HTR-8/SVneo (cell line): ENCODE results near the gene PIP5KL1.

Experiments
- DNase-seq: peaks from one replicate; pipeline ENCODE4 v3.0.0; 2011; ENCODE audit warnings: low spot score, mixed read lengths; ENCODE audit not compliant: insufficient read length
- FAIRE-seq: peaks from 2 replicates; lab custom pipeline; 2011; peaks lifted over from hg19 to GRCh38; lab: Jason Lieb, UNC

Gene PIP5KL1

GRCh38 chr9:127930231-127931091 is at the start of gene PIP5KL1:
TSS of gene PIP5KL1 (minus strand) at chr9:127930777. CDS start at chr9:127930752, 25 bp downstream.
- peak; percentile 70 for FAIRE-seq

GRCh38 chr9:127980060-127980705 is 49.6 kb upstream of the PIP5KL1 start:
- DNase-seq (no peak), FAIRE-seq (no peak)

More at GRCh38 chr9:127930231-127931091, at the start of gene PIP5KL1:
- peak; percentile 85 for DNase-seq

- FAIRE-seq (no peak), DNase-seq (no peak)
Observed at GRCh38 chr9:127979333-127980059, 48.9 kb upstream of the PIP5KL1 start.

- FAIRE-seq: no peak
- no peak for DNase-seq
Observed at GRCh38 chr9:127979015-127979332, 48.4 kb upstream of the PIP5KL1 start.

- no peak for DNase-seq
- FAIRE-seq: no peak
Observed at GRCh38 chr9:127977884-127978647, 47.5 kb upstream of the PIP5KL1 start.

- no peak for DNase-seq
- FAIRE-seq: no peak
Observed at GRCh38 chr9:127977009-127977883, 46.7 kb upstream of the PIP5KL1 start.

- DNase-seq (no peak), FAIRE-seq (no peak)
Observed at GRCh38 chr9:127976498-127976897, 45.9 kb upstream of the PIP5KL1 start.

- DNase-seq: no peak
- FAIRE-seq: no peak
Observed at GRCh38 chr9:127975376-127976315, 45.1 kb upstream of the PIP5KL1 start.

- FAIRE-seq (no peak), DNase-seq (no peak)
Observed at GRCh38 chr9:127974769-127975261, 44.2 kb upstream of the PIP5KL1 start.

- FAIRE-seq: no peak
- no peak for DNase-seq
Observed at GRCh38 chr9:127974001-127974768, 43.6 kb upstream of the PIP5KL1 start.

GRCh38 chr9:127973169-127974000 is 42.8 kb upstream of the PIP5KL1 start:
- FAIRE-seq: no peak
- no peak for DNase-seq

GRCh38 chr9:127972236-127972871 is 41.8 kb upstream of the PIP5KL1 start:
- DNase-seq: no peak
- no peak for FAIRE-seq

- FAIRE-seq (no peak), DNase-seq (no peak)
Observed at GRCh38 chr9:127971357-127972235, 41.0 kb upstream of the PIP5KL1 start.

- DNase-seq (no peak), FAIRE-seq (no peak)
Observed at GRCh38 chr9:127970401-127971313, 40.1 kb upstream of the PIP5KL1 start.
